ENCODE results near the gene HSD11B1.

Gene HSD11B1

DNA sequence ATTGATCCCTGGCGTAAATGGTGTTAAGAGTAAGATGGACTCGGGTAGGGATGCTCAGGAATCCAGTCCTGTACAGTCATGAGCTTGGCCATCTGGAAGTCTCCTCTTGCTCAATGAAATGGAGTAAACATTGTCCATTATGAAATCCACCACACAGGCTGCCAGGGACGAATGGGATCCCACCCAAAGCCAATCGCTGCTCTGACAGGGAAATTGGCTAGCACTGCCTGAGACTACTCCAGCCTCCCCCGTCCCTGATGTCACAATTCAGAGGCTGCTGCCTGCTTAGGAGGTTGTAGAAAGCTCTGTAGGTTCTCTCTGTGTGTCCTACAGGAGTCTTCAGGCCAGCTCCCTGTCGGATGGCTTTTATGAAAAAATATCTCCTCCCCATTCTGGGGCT lies at the start of gene HSD11B1:
Gene HSD11B1 (plus strand): TSS at position 263 of the 400 bp plus-strand sequence. CDS start 97 bp downstream, at position 360.
- Histone ChIP-seq H3K27ac (no peak within 1 kb of the TSS), H3K4me3 (no peak within 1 kb of the TSS), H3K9me3 (ENCODE audit: low read depth, low read length) (no peaks in the 10 kb centered on the region), H3K9ac (ENCODE audit: insufficient read length) (no peak within 1 kb of the TSS), H3K36me3 (ENCODE audit: insufficient read depth, low read length) (no peaks in the 10 kb centered on the region)
- TF ChIP-seq EZH2 (IDR thresholded peaks at IDR 0.05) = no peak
- no peak for TF ChIP-seq FOXP2 (optimal IDR thresholded peaks at IDR 0.05; ENCODE audit: control extremely low read depth, extremely low read length, insufficient read depth)
- TF ChIP-seq POLR2AphosphoS5 (IDR thresholded peaks at IDR 0.05; ENCODE audit: borderline replicate concordance, low read depth, low read length) = no peak
- no peak for DNase-seq (ENCODE audit: low read depth, low spot score)

DNA sequence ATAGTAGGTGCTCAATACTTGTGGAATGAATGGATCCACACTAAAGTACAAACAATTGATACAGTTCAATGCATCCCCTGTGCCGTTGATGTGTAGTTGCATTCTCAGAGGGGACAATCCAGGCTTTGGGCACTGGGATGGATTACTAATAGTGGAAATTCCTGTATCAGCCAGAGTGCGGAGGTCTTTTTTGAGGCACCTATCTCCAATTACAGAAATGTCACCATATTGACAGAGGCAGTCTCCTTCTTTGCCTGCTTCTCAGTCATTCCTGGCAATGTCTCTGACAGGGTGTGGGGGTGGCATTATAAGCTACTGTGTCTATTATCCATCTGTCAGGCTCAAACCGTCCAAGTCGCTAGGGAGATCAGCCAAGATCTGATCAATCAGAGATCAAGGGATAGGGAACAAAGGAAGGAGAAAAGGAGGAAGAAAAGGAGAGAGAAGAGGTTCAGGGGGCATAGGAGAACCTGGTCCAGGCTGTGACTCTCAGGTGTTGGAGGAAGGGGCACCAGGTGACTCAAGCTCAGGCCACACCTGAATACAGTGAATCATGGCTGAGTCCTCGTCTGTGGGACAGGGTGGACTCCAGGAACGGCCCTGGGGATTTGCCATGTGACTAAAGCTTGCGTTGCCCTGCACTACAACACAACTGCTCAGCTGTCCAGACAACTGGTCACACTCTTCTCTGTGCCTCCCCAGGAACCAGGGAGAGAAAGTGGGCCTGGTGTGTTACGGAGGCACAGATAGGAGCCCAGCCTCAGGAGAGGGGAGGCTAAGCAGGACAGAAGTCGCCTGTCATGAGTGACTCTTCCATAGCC lies 49.0 kb upstream of the HSD11B1 start:
- Histone ChIP-seq H3K9ac (ENCODE audit: insufficient read length) (no peak overlapping the region), H3K9me3 (ENCODE audit: low read depth, low read length) (no peaks in the 10 kb centered on the region), H3K27ac (no peak overlapping the region), H3K4me3 (no peak overlapping the region), H3K36me3 (ENCODE audit: insufficient read depth, low read length) (no peaks in the 10 kb centered on the region)
- no peak for DNase-seq (ENCODE audit: low read depth, low spot score)
- TF ChIP-seq FOXP2 (optimal IDR thresholded peaks at IDR 0.05; ENCODE audit: control extremely low read depth, extremely low read length, insufficient read depth) = no peak
- no peak for TF ChIP-seq EZH2 (IDR thresholded peaks at IDR 0.05)
- no peak for TF ChIP-seq POLR2AphosphoS5 (IDR thresholded peaks at IDR 0.05; ENCODE audit: borderline replicate concordance, low read depth, low read length)

- no peak overlapping the region for H3K27ac ChIP-seq
- no peak overlapping the region for H3K9ac ChIP-seq (ENCODE audit: insufficient read length)
- H3K4me3 ChIP-seq = no peak overlapping the region
- no peaks in the 10 kb centered on the region for H3K36me3 ChIP-seq (ENCODE audit: insufficient read depth, low read length)
- DNase-seq (ENCODE audit: low read depth, low spot score) = no peak
- no peak for TF ChIP-seq EZH2 (IDR thresholded peaks at IDR 0.05)
- no peak for TF ChIP-seq POLR2AphosphoS5 (IDR thresholded peaks at IDR 0.05; ENCODE audit: borderline replicate concordance, low read depth, low read length)
- TF ChIP-seq FOXP2 (optimal IDR thresholded peaks at IDR 0.05; ENCODE audit: control extremely low read depth, extremely low read length, insufficient read depth) = no peak
- no peaks in the 10 kb centered on the region for H3K9me3 ChIP-seq (ENCODE audit: low read depth, low read length)
These were observed 47.3 kb upstream of the HSD11B1 start for GRCh38 chr1:209657140-209657879.

- H3K36me3 ChIP-seq (ENCODE audit: insufficient read depth, low read length) = no peaks in the 10 kb centered on the region
- no peak for DNase-seq (ENCODE audit: low read depth, low spot score)
- no peak overlapping the region for H3K4me3 ChIP-seq
- TF ChIP-seq POLR2AphosphoS5 (IDR thresholded peaks at IDR 0.05; ENCODE audit: borderline replicate concordance, low read depth, low read length) (no peak), FOXP2 (optimal IDR thresholded peaks at IDR 0.05; ENCODE audit: control extremely low read depth, extremely low read length, insufficient read depth) (no peak)
- H3K9ac ChIP-seq (ENCODE audit: insufficient read length) = no peak overlapping the region
- no peak overlapping the region for H3K27ac ChIP-seq
- H3K9me3 ChIP-seq (ENCODE audit: low read depth, low read length) = no peaks in the 10 kb centered on the region
These were observed 46.7 kb upstream of the HSD11B1 start for GRCh38 chr1:209657918-209658317.

DNA sequence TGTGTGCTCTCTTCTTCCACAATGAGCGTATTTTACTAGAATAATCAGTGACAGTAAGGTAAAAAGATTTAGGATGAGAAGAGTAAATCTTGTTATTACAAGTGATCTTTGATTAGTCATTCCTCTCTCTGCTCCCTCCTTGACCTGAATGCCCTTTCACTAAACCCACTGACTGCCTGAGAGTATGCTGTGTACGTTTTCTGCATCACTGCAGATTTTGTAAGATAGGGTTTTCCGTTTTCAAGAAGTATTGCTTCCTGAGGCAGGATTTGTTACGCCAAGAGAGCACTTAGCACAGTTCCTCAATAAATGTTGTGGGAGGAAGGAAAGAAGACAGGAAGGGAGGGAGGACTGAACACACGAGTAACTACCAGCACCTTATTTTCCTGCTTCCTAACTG lies 44.7 kb upstream of the HSD11B1 start:
- DNase-seq (ENCODE audit: low read depth, low spot score) = peak; percentile 87
- H3K9ac ChIP-seq (ENCODE audit: insufficient read length) = no peak overlapping the region
- H3K27ac ChIP-seq = peak overlapping the region; percentile 38
- H3K9me3 ChIP-seq (ENCODE audit: low read depth, low read length) = no peaks in the 10 kb centered on the region
- peak overlapping the region; percentile 36 for H3K4me3 ChIP-seq
- no peaks in the 10 kb centered on the region for H3K36me3 ChIP-seq (ENCODE audit: insufficient read depth, low read length)
- TF ChIP-seq POLR2AphosphoS5 (IDR thresholded peaks at IDR 0.05; ENCODE audit: borderline replicate concordance, low read depth, low read length) = peak; percentile 64; the same call in 1 of the 2 replicates
- no peak for TF ChIP-seq EZH2 (IDR thresholded peaks at IDR 0.05)
- TF ChIP-seq FOXP2 (optimal IDR thresholded peaks at IDR 0.05; ENCODE audit: control extremely low read depth, extremely low read length, insufficient read depth) = no peak

GRCh38 chr1:209661071-209661470 lies 43.6 kb upstream of the HSD11B1 start:
- no peak overlapping the region for H3K9ac ChIP-seq (ENCODE audit: insufficient read length)
- H3K36me3 ChIP-seq (ENCODE audit: insufficient read depth, low read length) = no peaks in the 10 kb centered on the region
- no peaks in the 10 kb centered on the region for H3K9me3 ChIP-seq (ENCODE audit: low read depth, low read length)
- H3K27ac ChIP-seq = no peak overlapping the region
- TF ChIP-seq EZH2 (IDR thresholded peaks at IDR 0.05) (no peak), FOXP2 (optimal IDR thresholded peaks at IDR 0.05; ENCODE audit: control extremely low read depth, extremely low read length, insufficient read depth) (no peak), POLR2AphosphoS5 (IDR thresholded peaks at IDR 0.05; ENCODE audit: borderline replicate concordance, low read depth, low read length) (no peak)
- peak; percentile 22 for DNase-seq (ENCODE audit: low read depth, low spot score)
- H3K4me3 ChIP-seq = no peak overlapping the region

DNA sequence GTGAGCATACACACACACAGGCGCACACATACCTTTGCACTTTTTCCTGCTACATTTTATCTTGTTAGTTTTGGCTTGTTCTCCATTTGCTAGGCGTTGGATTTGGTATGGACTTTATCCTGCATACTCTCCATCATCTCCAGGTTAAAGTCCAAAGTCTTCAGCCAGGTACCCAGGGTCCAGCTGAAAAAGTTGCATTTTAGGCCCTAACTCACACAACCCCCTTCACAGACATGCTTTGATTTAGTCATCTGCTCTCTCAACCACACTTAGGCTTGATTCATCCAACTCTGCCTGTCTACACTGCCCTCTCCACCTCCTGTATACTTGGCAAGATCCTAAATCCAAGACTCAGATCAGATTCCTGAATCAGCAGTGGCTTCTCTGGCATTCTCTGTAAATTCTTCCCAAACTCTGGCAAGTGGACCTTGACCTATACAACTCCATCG lies 41.7 kb upstream of the HSD11B1 start:
- no peaks in the 10 kb centered on the region for H3K36me3 ChIP-seq (ENCODE audit: insufficient read depth, low read length)
- H3K27ac ChIP-seq = no peak overlapping the region
- no peak for DNase-seq (ENCODE audit: low read depth, low spot score)
- H3K9me3 ChIP-seq (ENCODE audit: low read depth, low read length) = no peaks in the 10 kb centered on the region
- H3K9ac ChIP-seq (ENCODE audit: insufficient read length) = no peak overlapping the region
- TF ChIP-seq FOXP2 (optimal IDR thresholded peaks at IDR 0.05; ENCODE audit: control extremely low read depth, extremely low read length, insufficient read depth) = no peak
- no peak for TF ChIP-seq POLR2AphosphoS5 (IDR thresholded peaks at IDR 0.05; ENCODE audit: borderline replicate concordance, low read depth, low read length)
- no peak for TF ChIP-seq EZH2 (IDR thresholded peaks at IDR 0.05)
- no peak overlapping the region for H3K4me3 ChIP-seq

DNA sequence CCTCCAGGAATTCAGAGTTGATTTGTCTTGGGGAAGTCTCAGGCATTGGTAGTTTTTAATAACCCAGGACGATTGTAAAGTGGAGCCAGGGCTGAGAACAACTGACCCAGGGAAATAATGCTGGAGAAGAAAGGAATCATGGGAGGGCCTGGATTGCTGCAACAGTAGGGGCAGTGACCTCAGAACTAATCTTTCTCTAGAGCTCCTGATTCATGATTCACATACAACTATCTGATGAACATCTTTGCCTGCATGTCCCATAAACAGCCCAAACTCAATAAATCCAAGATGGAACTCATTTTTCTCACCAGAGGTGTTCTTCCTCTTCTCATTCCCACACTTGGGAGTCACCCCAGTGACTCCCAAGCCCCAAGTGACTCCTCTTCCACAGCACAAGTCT lies 37.5 kb upstream of the HSD11B1 start:
- Histone ChIP-seq H3K36me3 (ENCODE audit: insufficient read depth, low read length) (no peaks in the 10 kb centered on the region), H3K9ac (ENCODE audit: insufficient read length) (no peak overlapping the region), H3K9me3 (ENCODE audit: low read depth, low read length) (no peaks in the 10 kb centered on the region), H3K27ac (no peak overlapping the region), H3K4me3 (no peak overlapping the region)
- DNase-seq (ENCODE audit: low read depth, low spot score) = no peak
- TF ChIP-seq FOXP2 (optimal IDR thresholded peaks at IDR 0.05; ENCODE audit: control extremely low read depth, extremely low read length, insufficient read depth) (no peak), EZH2 (IDR thresholded peaks at IDR 0.05) (no peak), POLR2AphosphoS5 (IDR thresholded peaks at IDR 0.05; ENCODE audit: borderline replicate concordance, low read depth, low read length) (no peak)

Measured in SK-N-MC (cell line).